Measurements from ENCODE around the gene CACNG3. TPM values are rescaled to one million over a fixed set of nuclear protein-coding genes. Genes with fewer than 3 reads are reported as not detected.

Gene CACNG3
- total and polyA plus RNA-seq, 2 of the 13 experiments (the other 11 are each of a cell fraction or from before 2014, with no cell fraction given), result not detected

DNA sequence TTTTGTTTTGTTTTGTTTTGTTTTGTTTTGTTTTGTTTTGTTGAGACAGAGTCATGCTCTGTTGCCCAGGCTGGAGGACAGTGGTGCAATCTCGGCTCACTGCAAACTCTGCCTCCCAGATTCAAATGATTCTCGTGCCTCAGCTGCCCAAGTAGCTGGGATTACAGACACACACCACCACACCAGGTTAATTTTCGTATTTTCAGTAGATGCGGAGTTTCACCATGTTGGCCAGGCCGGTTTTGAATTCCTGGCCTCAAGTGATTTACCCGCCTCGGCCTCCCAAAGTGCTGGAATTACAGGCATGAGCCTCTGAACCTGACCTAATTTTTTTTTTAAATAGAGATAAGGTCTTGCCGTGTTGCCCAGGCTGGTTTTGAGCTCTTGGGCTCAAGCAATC lies 46.5 kb downstream of the CACNG3 start:
- H3K27ac ChIP-seq (ENCODE audit: extremely low read length, insufficient read depth, low read length), result no peak overlapping the region
- H3K4me1 ChIP-seq (ENCODE audit: insufficient read depth, low read length), result no peaks in the 10 kb centered on the region
- ChIA-PET POLR2A (no interaction called here), CTCF (ENCODE audit: low intra/inter-chr PET ratio, low total read pairs) (no interaction called here)
- in situ Hi-C loops (cut with HindIII; ENCODE audit: extremely low pct_ligation_motif_present, low pct_unique_long_range_greater_than_20kb) (no loop called here), intact Hi-C loops (cut with micrococcal nuclease; ENCODE audit: unreplicated experiment) (no loop called here)
- ATAC-seq, result no peak
- no peak overlapping the region for H2AFZ ChIP-seq (ENCODE audit: low read length)
- no TSS peak for BruUV-seq (replicated peaks)
- no peak overlapping the region for H3K4me3 ChIP-seq (replicated peaks in 1 of 3; ENCODE audit: insufficient read depth in 1 of 3, low read depth in 2 of 3, low read length in 3 of 3)
- no peak for FAIRE-seq
- no peak overlapping the region for H3K4me2 ChIP-seq (ENCODE audit: low read depth, low read length)
- no peaks in the 10 kb centered on the region for H3K79me2 ChIP-seq (ENCODE audit: insufficient read depth, low read length)
- no peaks in the 10 kb centered on the region for H3K9me3 ChIP-seq (ENCODE audit: low read length)
- no peaks in the 10 kb centered on the region for H3K36me3 ChIP-seq (replicated peaks in 1 of 2; ENCODE audit: control insufficient read depth in 1 of 2, insufficient read depth in 2 of 2, low read length in 2 of 2)
- H3K9ac ChIP-seq (ENCODE audit: insufficient read depth, low read depth, low read length), result no peak overlapping the region
- no peak for TF ChIP-seq KMT2B (CRISPR knock-in tag; IDR thresholded peaks at IDR 0.05)
- no peak for TF ChIP-seq ZNF260 (CRISPR knock-in tag; IDR thresholded peaks at IDR 0.05; ENCODE audit: borderline replicate concordance, low read depth)
- no peak for TF ChIP-seq FOXK2 (IDR thresholded peaks at IDR 0.05)
- no peak for TF ChIP-seq ELF3 (CRISPR knock-in tag; IDR thresholded peaks at IDR 0.05)
- no peak for TF ChIP-seq U2AF1 (optimal IDR thresholded peaks at IDR 0.05; ENCODE audit: low read depth, low read length)
- no peak for TF ChIP-seq HOXA3 (CRISPR knock-in tag; IDR thresholded peaks at IDR 0.05)
- TF ChIP-seq ZNF709 (CRISPR knock-in tag; IDR thresholded peaks at IDR 0.05), result no peak
- no peak for TF ChIP-seq MXD4 (CRISPR knock-in tag; IDR thresholded peaks at IDR 0.05)
- TF ChIP-seq, protein P1, sequence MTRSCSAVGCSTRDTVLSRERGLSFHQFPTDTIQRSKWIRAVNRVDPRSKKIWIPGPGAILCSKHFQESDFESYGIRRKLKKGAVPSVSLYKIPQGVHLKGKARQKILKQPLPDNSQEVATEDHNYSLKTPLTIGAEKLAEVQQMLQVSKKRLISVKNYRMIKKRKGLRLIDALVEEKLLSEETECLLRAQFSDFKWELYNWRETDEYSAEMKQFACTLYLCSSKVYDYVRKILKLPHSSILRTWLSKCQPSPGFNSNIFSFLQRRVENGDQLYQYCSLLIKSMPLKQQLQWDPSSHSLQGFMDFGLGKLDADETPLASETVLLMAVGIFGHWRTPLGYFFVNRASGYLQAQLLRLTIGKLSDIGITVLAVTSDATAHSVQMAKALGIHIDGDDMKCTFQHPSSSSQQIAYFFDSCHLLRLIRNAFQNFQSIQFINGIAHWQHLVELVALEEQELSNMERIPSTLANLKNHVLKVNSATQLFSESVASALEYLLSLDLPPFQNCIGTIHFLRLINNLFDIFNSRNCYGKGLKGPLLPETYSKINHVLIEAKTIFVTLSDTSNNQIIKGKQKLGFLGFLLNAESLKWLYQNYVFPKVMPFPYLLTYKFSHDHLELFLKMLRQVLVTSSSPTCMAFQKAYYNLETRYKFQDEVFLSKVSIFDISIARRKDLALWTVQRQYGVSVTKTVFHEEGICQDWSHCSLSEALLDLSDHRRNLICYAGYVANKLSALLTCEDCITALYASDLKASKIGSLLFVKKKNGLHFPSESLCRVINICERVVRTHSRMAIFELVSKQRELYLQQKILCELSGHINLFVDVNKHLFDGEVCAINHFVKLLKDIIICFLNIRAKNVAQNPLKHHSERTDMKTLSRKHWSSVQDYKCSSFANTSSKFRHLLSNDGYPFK (CRISPR knock-in tag; IDR thresholded peaks at IDR 0.05; ENCODE audit: borderline replicate concordance), result no peak
- H4K20me1 ChIP-seq (ENCODE audit: insufficient read depth, low read length), result no peaks in the 10 kb centered on the region
- DNase-seq (ENCODE audit: low spot score), result no peak
- H3K27me3 ChIP-seq (ENCODE audit: control insufficient read depth in 1 of 2, insufficient read depth in 2 of 2, low read length in 2 of 2), result peaks cover 4 to 10% of the 10 kb centered on the region in 2 experiments; a peak in 3 of 5 replicates
- 35% methylated on average over 8 of the region's 8 CpGs for WGBS (ENCODE audit: low lambda C conversion rate)
